Suppressor macrophage treated with lipopolysaccharide for 4 hours (primary cell): ENCODE results near the gene NR4A1.

Experiments
- DNase-seq: peaks from one replicate; pipeline ENCODE4 v3.0.0-alpha.2; 2020

The NR4A1 gene

DNA sequence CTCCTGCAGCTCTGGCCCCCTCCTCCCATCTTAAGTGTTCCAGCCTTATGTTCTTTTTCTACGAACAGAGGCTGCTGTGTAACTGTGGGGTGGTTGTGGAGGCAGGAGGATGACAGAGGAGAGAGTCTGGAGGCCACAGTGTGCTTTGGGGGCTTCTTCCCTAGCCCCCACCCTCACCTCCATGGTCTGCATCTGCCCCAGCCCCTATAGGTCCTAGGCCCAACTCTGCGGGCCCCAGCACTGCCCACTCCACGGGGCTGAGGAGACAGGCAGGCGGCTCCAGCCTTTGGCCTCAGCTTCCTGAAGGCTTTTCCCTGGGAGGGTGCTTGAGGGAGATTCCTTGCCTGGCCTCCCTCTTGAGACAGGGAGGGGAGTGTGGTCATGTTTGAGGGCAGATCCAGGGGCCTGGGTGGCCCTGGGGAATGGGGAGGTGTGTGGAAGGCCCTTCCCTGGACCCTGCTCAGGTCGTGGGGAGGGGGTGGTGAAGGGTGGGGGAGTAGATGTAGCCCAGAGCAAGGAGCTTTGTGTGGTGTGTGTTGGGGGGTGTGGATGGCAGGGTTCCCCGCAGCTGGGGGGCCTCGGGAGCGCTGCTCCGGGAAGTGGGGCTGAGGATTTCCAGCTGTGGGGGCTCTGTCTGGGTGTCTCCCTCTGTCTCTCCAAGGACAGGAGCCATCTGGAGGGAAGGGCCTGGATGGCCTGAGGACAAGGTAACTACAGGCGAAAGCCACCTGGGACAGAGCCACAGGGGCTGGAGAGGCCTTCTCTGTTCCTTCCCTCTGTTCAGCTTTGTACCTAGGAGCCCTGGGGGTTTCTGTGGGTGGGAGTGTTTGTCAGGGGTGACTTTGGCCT is 29.4 kb downstream of the NR4A1 start:
- DNase-seq = no peak

DNA sequence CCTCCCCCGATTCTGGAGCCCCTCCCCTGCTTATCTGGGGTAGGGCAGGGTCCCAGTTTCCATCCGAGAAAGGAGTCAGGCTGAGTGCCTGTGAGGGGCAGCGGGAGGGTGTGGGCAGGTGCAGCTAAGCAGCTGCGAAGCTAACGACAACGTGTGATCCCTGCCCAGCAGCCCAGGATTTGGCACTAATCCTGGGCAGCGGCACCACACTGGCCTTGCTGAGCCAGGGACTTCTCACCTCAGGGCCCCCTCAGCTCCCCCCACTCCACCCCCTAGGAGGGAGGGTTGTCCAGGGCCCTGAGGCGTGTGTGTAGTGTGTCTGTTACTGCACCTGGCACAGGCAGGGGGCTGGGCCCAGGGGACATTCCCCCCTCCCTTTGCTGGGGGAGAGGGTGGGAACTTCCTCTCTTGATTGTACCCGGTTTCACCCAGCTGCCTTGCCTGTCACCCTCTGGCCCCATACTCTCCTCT is 30.1 kb downstream of the NR4A1 start:
- no peak for DNase-seq

DNA sequence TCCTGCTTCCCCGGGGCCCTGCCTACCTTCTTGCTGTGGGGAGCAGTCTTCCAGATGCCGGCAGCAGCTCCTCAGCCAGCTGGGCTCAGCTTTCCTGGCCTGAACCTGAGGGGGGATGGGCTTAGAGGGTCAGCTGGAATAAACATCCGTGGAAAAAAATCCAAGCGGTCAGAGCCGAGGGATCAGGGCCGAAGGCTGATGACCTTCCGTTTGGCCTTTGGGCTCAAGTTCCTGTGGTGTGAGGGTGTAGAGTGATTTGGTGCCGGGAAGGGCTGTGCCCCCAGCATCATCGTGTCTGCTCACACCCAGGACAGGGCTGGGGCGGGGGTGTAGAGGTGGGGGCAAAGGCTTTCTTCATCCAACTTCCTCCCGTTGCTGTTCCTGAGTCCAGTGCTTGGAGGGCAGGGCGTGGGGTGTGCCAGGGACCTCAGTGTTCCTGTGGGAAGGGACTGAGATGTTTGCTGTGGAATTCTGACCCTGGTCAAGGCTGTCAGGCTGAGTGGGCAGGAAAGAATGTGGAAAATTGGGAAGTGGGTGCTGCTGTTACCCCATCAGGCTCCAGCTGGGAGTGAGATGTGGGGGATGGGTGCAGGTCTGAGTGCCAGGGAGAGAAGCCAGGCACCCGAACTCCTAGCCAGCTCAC is 30.9 kb downstream of the NR4A1 start:
- no peak for DNase-seq

DNA sequence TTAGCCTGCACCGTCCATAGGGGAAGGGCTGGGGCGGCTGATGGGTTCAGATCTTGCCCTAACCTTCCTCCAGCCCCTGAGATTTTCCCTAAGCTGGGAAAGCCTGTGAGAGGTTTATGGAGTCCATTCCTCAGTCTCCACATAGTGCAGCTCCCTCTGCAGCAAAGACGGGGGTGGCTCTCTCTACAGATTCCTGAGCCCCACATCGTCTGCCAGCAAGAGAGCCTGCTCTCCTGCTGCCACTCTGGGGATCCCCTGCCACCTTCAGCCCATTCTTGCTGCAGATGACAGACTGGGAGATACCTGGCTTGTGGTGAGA is 31.4 kb downstream of the NR4A1 start:
- no peak for DNase-seq

DNA sequence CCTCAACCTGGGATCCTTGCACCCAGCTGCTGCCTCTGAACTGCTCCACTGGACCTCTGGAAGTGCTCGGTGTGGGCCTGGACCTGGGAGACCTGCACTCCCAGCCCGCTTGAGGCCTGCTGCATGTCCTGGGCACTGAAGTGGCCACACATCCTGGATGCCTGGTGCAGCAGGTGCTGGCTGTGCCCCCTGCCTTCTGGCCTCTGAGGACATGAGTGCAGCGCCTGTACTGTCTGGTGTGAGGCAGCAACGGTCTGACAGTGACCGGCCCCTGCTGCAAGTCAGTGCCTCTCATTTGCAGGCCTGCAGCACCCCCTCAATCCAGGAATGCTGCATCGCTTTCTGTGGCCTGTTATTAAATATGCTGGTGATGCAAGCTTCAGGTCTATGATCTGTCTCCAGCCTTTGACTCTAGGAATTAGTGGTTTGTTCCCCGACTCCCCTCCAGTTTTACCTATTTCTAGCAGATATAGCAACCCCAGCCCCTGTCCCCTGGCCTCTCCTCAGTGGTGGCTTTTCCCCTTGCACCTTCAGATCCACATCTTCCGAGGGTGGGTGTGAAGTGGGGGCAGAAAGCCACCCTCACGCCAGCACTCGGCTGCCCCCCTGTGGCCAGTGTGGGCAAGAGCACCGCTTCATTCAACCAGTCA is 31.9 kb downstream of the NR4A1 start:
- DNase-seq = peak; percentile 71

DNA sequence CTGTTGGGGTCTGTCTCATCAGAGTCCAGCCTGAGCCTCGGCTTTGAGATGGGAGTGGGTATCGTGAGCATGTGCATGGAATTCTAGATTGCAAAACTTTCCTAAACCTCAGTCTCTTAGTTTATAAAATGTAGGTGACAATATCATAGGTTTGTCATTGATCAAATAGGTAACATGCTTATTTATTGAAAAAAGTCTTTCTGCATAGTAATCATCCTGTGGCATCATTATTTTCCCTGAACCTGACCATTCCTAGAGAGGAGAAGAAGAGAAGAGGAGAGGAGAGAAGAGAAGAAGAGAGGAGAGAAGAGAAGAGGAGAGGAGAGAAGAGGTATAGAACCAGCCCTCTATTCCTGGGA is 32.4 kb downstream of the NR4A1 start:
- no peak for DNase-seq

DNA sequence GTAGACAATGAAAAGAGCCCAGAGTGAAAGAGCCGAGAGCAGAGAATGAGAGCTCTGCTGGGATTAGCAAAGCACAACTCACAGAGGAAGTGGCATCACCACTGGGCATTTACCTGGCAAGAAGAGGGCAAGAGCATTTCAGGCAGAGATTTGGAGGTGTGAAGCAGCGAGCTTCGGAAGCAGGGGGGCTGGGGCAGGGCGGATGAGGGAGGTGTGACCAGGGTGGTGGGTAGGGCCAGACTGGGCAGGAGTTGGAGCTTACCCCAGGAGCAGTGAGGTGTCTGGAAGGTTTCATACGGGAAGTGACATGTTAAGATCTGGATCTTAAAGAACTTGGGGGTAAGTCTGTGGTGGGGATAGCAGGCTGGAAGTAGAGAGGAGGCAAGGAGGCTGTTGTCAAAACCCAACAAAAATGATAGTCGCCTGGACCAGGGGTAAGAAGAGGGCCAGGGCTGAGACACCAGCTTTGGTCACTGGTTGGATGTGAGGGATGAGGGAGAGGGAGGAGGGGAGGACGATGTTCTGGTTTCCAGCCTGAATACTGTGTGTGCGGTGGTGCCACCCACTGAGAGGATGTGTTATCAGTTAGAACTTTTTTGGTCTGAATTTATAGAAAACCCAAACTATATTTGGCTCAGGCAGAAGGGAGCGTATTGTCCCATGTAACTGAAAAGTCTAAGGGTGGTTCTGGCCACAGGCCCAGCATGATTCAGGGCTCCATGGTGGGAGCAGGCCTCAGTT is 33.4 kb downstream of the NR4A1 start:
- no peak for DNase-seq

DNA sequence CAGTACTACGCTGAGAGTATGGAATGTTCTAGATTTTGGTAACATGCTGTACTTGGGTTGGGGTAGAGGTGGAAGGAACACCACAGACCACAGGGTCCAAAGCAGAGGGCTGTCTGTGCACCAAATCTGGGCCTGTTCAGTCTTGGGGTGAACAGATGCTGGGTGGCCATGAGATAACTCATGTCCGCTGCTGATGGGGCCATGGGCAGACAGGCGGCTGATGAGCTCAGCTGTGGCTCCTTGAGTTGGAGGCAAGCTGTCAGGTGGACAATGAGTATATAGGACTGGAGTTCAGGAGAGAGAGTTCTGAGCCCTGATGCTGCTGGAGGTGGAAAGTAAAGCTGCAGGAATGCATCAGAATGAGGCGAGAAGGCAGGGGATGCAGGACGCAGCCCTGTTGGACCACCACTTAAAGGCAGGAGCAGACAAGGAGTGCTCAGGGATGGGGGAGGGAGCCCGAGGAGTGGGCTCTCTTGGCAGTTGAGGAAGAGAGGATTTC is 34.5 kb downstream of the NR4A1 start:
- no peak for DNase-seq

DNA sequence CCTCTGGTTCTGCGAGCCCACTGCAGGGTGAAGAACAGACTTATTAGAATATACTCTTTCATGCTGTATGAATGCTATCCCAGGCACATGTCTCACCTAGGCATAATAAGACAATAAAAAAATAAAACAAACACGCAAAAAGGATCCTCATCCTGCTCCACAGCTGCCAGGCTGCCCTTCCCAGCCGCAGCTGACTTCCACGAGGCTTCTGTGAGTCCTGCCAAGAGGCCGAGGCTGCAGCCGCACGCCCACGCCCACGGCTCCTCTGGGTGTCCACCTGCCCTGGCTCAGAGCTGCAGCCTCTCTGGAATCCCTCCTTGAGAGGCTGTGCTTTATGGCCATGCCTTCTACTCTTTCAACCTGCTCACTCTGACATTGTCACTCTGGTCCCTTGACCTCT is 35.1 kb downstream of the NR4A1 start:
- no peak for DNase-seq

DNA sequence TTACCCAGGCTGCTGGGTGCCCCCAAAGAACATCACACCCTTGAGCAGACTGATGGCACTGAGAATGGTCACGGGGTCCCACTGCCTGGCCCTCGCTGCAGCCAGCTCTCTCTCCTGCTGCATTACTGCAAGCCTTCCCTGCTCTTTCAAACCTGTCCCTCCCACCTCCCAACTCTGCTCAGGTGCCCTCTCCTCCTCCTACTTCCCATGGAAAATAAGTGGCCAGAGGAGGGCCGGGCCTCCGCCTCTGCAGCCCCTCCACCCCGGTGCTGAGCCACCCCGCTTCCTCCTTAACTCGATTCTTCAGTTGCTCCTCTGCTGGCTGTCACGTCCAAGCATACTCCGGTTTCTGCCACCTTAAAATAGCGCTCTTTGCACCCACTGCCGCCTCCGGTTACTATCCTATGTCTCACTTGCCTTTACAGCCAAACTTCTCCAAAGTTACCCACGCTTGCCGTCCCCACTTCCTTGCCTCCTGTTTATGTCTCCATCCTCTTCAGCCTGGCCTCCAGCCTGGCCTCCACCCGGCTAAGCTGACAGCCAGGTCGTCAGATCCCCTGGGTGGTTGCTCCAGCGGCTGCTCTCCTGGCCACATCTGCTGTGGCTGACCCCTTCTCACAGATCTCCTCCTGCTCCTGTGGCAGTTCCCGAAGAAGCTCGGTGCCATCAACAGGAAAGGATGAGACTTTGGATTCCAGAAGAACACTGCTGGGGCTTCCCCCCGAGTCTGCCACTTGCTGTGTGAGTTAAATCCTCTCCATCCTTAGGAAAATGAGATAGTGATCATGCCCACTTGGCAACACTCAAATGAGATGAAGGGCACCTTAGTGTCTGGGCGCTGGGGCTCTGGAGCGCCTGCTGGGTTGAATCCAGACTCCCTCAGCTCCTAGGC is 35.9 kb downstream of the NR4A1 start:
- no peak for DNase-seq

DNA sequence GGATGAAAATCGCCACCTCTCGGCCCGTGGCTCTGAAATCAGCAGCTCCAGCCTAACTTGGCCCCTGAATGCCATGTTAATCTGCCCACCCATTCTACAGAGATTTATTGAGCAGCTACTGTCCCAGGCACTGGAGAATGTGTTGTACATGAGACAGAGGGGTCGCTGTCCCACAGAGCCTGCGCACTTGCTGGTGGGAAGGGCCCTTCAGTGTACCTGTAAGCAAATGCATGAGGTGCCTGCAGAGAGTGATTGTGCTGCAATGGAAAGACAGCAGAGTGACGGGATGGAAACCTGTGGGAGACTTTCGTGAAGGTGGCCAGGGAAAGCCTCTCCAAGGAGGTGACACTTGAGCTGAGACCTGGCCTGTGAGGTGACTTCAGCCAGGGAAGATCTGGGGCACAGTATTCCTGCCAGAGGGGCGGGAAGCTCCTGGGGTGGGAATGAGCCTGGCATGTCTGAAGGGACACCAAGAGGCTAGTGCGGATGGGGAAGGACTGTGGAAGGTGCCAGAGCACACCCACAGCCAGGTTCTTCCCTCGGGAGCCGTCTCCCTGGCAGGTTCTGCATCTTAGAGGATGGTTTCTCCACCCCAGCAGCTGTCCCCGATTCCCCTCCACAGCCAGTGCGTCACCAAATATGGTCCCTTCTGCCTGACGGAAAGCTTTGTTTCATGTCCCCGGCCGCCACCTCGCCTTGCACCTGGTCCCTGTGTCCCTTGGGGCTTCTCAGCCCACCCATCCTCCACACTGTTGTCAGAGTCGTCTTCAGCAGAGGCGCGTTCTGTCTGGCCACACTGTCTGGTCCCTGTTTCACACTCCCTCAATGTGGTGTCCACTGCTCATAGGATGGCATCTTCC is 36.9 kb downstream of the NR4A1 start:
- DNase-seq = no peak

DNA sequence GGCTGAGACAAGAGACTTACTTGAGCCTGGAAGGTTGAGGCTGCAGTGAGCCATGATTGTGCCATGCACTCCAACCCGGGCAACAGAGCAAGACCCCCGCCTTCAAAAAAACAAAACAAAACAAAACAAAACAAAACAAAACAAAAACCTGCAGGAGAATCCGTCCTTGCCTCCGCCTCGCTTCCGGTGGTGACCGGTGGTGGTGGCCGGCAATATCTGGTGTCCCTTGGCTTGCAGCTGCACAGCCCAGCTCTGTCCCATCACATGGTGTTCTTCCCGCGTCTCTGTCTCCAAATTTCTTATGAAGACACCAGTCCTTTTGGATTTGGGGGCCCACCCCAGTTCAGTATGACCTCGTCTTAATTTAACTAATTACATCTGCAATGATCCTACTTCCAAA is 38.2 kb downstream of the NR4A1 start:
- DNase-seq = no peak

DNA sequence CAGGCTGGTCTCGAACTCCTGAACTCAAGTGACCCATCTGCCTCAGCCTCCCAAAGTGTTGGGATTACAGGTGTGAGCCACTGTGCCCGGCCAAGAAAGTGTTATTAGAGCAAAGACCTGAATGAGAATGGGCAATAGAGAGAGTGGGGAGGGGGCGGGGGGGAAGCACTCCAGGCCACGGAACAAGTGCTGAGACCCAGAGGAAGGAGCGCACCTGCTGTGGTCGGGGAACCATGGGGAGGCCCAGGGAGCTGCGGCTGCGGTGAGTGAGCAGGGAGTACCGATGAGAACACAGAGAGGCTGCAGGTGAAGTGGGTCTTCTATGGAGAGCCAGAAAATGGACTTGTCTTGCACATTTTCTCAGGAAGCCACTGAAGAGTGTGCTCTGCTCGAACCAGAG is 39.0 kb downstream of the NR4A1 start:
- DNase-seq = no peak

DNA sequence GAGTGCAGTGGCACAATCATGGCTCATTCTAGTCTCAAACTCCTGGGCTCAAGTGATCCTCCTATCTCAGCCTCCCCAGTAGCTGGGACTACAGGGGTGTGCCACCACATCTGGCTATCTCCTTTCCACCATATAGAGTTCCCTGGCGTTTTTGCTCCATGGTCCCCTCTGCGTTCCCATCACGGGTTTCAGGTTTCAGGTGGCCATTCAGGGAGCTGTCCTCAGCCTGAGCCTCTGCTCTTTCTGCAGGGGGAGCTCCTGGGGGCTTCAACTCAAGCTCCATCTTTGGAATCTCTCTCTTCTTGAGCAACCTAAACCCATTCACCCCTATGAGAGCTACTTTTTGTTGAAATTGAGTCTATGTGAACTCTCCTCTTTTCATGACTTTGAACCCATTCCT is 39.8 kb downstream of the NR4A1 start:
- no peak for DNase-seq

DNA sequence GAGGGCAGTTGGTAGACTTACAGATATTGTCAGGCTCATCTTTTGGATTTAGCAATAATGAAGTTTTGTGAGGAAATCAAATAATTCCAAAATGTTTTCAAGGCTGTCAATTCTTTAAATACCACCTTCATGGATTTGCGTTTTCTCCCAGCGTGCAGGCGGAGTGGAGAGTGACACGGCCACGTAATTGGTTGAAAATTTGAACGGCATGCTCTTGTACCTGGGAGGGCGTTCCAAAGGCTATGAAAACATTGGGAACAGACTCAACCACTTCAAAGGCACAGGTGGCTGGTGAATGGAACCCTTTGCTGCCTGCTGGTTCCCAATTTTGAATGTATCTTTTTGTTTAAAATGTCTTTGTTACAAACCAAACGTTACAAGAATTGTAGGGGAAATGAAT is 40.6 kb downstream of the NR4A1 start:
- no peak for DNase-seq

DNA sequence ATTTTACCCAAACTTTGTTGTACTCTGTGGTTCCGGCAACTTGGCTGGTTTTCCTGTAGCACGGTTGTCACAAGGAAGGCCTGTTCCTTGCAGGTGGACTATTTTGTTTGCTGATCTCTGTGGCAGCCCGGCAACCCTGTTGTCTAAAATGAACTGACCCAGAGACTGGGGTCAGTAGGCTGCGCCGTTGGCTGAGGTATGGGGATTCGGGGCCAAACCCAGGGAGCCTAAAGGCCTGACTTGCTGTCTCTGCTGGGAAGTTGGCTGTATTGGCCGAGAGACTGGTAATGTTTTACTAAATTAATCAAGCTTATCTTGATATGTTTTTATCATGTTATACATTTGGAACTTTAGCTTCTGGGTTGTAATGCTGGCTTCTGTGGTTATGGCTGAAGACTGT is 42.1 kb downstream of the NR4A1 start:
- no peak for DNase-seq

DNA sequence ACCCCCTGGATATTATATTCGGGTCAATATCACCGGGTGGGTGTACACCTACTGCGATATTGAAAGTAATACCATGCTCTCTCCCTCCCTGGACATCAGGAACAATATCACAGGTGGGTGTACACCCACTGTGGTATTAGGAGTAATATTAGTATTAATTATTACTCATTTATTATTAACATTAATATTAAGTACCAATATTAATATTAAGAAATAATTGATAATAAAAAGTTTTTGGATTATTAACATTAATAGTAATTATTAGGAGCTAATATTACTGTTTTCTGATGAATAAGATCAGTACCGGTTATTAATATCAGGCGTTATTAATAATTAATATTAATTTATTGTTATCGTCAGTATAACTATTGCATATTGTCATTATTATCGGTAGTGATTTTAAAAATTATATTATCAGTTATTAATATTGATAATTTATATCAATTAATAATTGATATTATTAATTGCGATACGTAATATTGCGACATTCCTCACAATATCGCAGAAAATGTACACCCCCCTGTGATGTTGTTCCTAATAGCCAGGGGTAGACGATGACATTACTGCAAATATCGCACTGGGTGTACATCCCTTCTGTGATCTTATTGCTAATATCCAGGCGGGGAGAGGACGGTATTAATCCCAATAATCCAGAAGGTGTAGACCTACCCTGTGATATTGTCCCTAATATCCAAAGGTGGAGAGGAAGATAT is 45.2 kb downstream of the NR4A1 start:
- DNase-seq = no peak

DNA sequence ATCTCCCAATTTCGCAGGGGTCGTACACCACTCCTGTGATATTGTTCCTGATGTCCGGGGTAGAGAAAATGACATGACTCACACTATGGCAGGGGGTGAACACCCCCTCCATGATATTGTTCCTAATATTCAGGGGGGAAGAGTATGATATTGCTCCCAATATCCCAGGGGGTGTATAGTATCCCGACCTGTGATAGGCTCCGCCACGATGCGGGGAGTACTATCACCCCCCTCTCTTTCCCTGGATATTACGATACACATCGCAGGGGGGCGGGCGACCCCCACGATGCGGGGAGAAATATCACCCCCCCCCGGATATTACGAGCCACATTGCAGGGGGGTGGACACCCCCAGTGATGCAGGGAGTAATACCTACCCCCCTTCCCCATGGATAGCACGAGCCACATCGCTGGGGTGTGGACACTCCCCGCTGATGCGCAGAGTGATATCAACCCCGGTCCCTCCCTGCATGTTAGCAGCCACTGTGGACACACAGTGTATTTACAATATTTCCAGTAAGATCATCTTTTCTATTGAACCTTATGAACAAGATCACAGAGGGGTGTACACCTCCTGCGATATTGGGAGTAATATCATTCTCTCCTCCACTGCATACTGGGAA is 45.9 kb downstream of the NR4A1 start:
- DNase-seq = no peak

DNA sequence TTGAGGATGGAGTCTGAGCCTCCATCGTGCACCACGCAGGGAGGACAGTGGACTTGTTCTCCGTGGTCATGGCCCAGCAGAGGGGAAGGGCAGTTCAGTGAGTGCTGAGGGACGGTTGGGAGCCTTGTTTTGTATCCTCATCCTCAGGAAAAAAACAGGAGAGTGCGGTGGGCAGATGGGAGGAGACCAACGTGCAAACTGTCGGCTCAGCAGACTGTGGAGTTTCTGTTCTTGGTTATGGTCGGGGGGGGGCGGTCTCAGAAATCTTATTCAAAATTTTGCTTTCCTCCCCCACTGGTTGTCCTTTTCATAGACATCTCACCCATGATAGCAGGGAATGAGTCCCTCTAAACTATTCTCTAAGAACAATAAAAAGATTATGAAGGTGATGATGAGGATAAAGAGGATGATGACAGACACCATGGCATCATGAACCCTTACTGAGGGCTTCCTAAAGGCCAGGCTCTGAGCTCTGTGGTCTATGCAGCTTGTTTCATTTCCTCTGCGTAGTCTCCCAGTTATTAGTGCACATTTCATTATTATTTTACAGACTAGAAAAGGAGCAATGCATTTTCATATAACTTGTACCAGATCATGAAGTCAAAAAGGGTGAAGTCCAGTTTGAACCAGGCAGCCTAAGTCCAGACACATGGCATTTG is 53.3 kb downstream of the NR4A1 start:
- DNase-seq = peak; percentile 19
